ENCODE results near the gene ZNF207.

The ZNF207 gene

GRCh38 chr17:32349854-32350665, at the start of gene ZNF207:
TSS of gene ZNF207 (plus strand) at chr17:32350157. CDS start at chr17:32350286, 129 bp downstream.
- peak; percentile 75 for DNase-seq (ENCODE audit: low read depth, low spot score)
- TF ChIP-seq CTCF (IDR thresholded peaks at IDR 0.05; ENCODE audit: insufficient read depth, low read length, missing control alignments), result no peak
- peak within 1 kb of the TSS; percentile 88 for H3K4me3 ChIP-seq (ENCODE audit: low read depth, low read length)
- ChIA-PET POLR2A (interaction anchor here (1.0 kb wide), 1 partner anchor 8 kb away, joined by 8 read pairs; no protein-coding TSS in a partner anchor), CTCF (interaction anchor here (1.5 to 2.0 kb wide), 2 partner anchors 24 to 97 kb away, joined by 3 to 8 read pairs; no protein-coding TSS in a partner anchor)

- no peak overlapping the region for H3K4me3 ChIP-seq (ENCODE audit: low read depth, low read length)
- no peak for TF ChIP-seq CTCF (IDR thresholded peaks at IDR 0.05; ENCODE audit: insufficient read depth, low read length, missing control alignments)
- ChIA-PET POLR2A (no interaction called here), CTCF (no interaction called here)
- DNase-seq (ENCODE audit: low read depth, low spot score), result no peak
Measured at GRCh38 chr17:32302037-32302436, 47.9 kb upstream of the ZNF207 start.

- TF ChIP-seq CTCF (IDR thresholded peaks at IDR 0.05; ENCODE audit: insufficient read depth, low read length, missing control alignments), result no peak
- ChIA-PET CTCF (no interaction called here), POLR2A (no interaction called here)
- DNase-seq (ENCODE audit: low read depth, low spot score), result no peak
- no peak overlapping the region for H3K4me3 ChIP-seq (ENCODE audit: low read depth, low read length)
Measured at GRCh38 chr17:32302860-32303649, 46.9 kb upstream of the ZNF207 start.

- ChIA-PET CTCF (interaction anchor here (1.4 kb wide), 1 partner anchor 16 kb away, joined by 5 read pairs; no protein-coding TSS in a partner anchor), POLR2A (no interaction called here)
- no peak for TF ChIP-seq CTCF (IDR thresholded peaks at IDR 0.05; ENCODE audit: insufficient read depth, low read length, missing control alignments)
- H3K4me3 ChIP-seq (ENCODE audit: low read depth, low read length), result no peak overlapping the region
- no peak for DNase-seq (ENCODE audit: low read depth, low spot score)
Measured at GRCh38 chr17:32303781-32304288, 46.1 kb upstream of the ZNF207 start.

GRCh38 chr17:32305049-32305448, 44.9 kb upstream of the ZNF207 start:
- no peak for DNase-seq (ENCODE audit: low read depth, low spot score)
- CTCF ChIA-PET, result interaction anchor here (1.4 kb wide), 1 partner anchor 15 kb away, joined by 5 read pairs; no protein-coding TSS in a partner anchor
- POLR2A ChIA-PET, result no interaction called here
- TF ChIP-seq CTCF (IDR thresholded peaks at IDR 0.05; ENCODE audit: insufficient read depth, low read length, missing control alignments), result no peak
- no peak overlapping the region for H3K4me3 ChIP-seq (ENCODE audit: low read depth, low read length)

- POLR2A ChIA-PET, result no interaction called here
- no peak for DNase-seq (ENCODE audit: low read depth, low spot score)
- no peak for TF ChIP-seq CTCF (IDR thresholded peaks at IDR 0.05; ENCODE audit: insufficient read depth, low read length, missing control alignments)
- CTCF ChIA-PET, result interaction anchor here (1.6 to 2.5 kb wide), 2 partner anchors 9 to 11 kb away, joined by 3 to 12 read pairs; no protein-coding TSS in a partner anchor
- H3K4me3 ChIP-seq (ENCODE audit: low read depth, low read length), result no peak overlapping the region
Measured at GRCh38 chr17:32307658-32308057, 42.3 kb upstream of the ZNF207 start.

All from AG04449 (cell line).